GM18526 (cell line): Measurements from ENCODE around the gene INTS3.
A peak's percentile ranks its signal among the peaks of the same experiment; 100 is the strongest.

Experiments used
- POLR2A ChIP-seq: IDR thresholded peaks from 3 replicates; pipeline ENCODE4 v1.6.1; 2011; ENCODE audit not compliant: insufficient read length; ENCODE audit errors: extremely low read depth

INTS3 gene

DNA sequence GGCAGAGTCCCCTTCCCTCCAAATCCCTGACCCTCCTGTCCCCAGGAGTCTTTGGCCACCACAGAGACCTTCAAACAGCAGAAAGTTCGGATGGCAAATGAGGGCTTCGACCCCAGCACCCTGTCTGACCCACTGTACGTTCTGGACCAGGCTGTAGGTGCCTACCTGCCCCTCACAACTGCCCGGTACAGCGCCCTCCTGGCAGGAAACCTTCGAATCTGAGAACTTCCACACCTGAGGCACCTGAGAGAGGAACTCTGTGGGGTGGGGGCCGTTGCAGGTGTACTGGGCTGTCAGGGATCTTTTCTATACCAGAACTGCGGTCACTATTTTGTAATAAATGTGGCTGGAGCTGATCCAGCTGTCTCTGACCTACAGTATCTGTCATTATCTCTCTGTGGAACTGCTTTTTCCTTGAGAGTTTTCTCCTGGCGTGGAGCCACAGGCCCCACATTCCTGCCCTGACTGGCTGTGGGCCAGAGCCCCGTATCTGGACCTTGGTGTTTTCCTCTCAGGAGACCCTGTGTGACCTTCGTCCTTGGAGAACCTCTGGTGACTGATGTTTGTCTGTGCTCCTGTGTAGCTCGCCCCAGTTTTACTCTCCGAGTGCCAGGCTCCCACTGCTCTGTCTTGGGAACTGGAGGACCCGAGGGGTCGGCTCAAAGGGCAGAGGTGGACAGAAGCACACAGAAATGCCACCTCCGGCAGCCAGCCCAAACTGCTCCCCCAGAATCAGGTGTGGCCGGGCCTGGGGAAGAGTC, 52.1 kb downstream of the INTS3 start:
- TF ChIP-seq POLR2A, result no peak

GRCh38 chr1:153780551-153780950, 52.7 kb downstream of the INTS3 start:
- TF ChIP-seq POLR2A, result no peak

GRCh38 chr1:153783233-153784190, 55.7 kb downstream of the INTS3 start:
- TF ChIP-seq POLR2A, result peak; percentile 96

GRCh38 chr1:153786038-153786790, 58.4 kb downstream of the INTS3 start:
- no peak for TF ChIP-seq POLR2A

DNA sequence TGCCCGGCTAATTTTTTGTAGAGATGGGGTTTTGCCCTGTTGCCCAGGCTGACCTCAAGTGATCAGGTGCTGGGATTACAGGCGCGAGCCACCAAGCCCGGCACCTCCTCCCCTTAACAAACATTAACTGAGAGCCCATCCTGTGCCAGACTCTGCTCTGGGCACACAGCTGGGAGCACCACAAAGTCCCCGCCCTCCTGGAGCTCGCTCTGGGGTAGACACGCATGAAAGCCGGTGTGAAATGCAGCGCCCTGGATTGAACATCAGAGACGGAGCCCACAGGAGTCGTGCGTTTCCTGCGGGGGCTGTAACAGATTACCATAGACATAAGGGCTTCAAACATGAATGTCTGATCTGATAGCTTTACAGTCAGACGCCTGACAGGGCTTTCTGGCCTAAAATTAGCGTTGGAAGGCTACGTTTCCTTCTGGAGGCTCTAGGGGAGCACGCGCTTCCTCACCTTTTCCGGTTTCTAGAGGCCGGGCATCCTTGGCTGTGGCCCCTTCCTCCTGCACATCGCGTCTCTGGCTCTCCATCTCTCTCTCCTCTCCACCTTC, 61.7 kb downstream of the INTS3 start:
- TF ChIP-seq POLR2A, result no peak

GRCh38 chr1:153790313-153790965, 62.6 kb downstream of the INTS3 start:
- no peak for TF ChIP-seq POLR2A

- no peak for TF ChIP-seq POLR2A
Observed at GRCh38 chr1:153790966-153791647, 63.3 kb downstream of the INTS3 start.

DNA sequence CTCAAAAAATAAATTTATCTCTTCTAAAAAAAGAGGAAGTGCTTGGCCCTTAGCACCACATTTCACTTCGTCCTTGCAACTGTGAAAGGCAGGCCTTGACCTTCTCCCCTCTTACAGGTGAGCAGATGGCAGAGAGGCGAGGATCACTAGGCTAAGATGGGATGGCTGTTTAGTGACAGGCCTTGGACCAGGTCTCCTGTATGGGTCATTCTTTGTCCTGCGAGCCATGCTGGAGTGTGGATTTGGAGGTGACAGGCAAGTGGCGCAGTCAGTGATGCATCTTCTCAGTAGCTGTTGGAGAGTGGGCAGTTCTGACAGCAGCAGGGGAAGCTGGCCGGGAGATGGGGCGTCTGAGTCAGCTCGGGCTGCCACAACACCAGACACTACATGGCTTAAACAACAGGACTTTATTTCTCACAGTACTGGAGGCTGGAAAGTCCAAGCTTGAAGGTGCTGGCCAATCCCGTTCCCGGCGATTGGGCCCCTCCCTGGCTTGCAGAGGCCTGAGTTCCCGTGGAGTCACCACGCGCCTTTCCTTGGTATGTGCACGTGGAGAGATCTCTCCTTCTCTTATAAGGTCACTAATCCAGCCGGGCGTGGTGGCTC, 63.9 kb downstream of the INTS3 start:
- TF ChIP-seq POLR2A, result no peak

GRCh38 chr1:153792631-153793041, 64.8 kb downstream of the INTS3 start:
- no peak for TF ChIP-seq POLR2A

DNA sequence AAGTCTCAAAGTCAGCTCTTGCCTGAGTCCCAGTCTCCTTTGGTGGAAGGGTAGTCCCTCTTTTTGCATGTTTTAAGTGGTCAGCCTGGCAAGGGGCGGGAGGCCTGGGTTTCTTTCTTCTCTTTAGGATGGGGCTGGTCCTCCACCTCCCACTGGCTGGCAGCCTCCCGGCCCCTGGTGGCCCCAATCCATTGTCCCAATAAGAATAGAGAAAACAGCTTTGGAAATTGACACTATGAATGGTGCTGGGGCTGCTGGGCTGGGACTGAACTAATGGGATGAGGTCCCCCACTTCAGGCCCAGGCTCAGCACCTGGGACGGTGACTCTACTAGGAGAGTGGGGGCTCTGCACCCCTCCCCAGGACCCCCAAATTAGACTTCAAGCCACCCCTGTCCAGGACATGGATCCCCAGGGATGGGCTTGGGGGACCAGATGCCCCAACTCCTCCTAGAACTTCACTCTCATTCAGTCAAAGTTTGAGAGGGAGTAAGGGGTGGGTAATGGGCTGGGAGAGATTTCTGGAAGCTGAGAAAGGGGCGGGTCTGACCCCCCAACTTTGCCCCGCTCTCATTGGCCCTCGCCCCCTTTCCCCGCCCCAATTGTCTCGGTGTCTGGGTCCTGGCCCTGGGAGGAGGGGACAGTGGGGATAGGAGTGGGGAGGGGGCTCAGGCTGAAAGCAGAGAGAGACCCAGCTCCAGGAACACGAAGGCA, 65.6 kb downstream of the INTS3 start:
- TF ChIP-seq POLR2A, result no peak

DNA sequence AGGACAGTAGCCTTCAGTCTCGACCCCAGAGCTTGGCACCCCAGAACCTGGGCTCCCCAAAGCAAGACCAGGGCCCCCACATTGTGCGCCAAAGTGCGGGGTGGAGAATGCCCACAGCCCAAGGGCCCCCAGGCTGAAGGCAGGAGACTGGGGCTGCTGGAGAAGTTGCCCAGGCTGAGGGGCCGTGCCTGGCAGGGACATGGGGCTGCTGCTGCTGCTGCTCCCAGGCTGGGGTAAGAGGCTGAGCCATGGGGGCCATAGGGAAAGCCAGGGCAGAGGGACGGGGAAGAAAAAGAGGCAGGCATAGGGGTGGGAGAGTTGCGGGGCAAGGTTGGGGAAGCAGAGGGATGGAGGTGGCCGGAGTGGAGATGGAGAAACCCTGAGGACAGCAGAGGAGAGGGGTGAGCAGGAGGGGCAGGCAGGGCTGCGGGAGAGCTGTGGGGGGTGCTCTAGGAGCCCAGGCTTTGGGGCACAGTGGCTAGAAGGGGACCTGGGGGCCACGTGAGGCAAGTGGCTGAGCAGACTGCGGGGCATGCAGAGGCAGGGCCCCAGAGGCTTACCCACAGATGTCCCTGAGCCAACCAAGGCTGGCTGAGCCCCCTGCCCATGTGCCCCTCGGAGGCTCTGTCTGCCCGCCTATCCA, 66.2 kb downstream of the INTS3 start:
- TF ChIP-seq POLR2A, result no peak

GRCh38 chr1:153794624-153795329, 66.9 kb downstream of the INTS3 start:
- TF ChIP-seq POLR2A, result no peak
